HepG2 (cell line): ENCODE measurements around the gene RACGAP1. TPM values are rescaled to one million over a fixed set of nuclear protein-coding genes. Genes with fewer than 3 reads are reported as not detected.

Experiments used
- ATAC-seq: fragments of 200-7000 bp; cut with Tn5 transposase; 3 replicates; pipeline ENCODE4 v1.9.1; 2020; ENCODE audit warnings: mild to moderate bottlenecking, moderate library complexity
- BruUV-seq: library from RNA; stranded (reverse); fragments of 400-500 nt; replicated peaks from 2 replicates; lab custom pipeline; 2021; lab: Mats Ljungman, UMichigan
- CTCF ChIA-PET: fragments of 300-600 bp; formaldehyde crosslinking; extraction: SDS; loops from one replicate; lab custom pipeline; 2021; ENCODE audit warnings: low total read pairs, inconsistent platforms, low intra/inter-chr PET ratio; lab: Yijun Ruan, JAX
- POLR2A ChIA-PET: fragments of 350-600 bp; sonication (Branson Sonifier 250); formaldehyde crosslinking; loops from one replicate; lab custom pipeline; 2020; ENCODE audit warnings: antibody characterized with exemption, inconsistent platforms; lab: Yijun Ruan, JAX
- DNase-seq: peaks from one replicate; pipeline ENCODE4 v3.0.0-alpha.2; 2015; ENCODE audit warnings: low spot score
- FAIRE-seq: peaks from 3 replicates; lab custom pipeline; 2011; peaks lifted over from hg19 to GRCh38; lab: Jason Lieb, UNC
- H2AFZ ChIP-seq: one replicate; pipeline ENCODE4 v1.6.1; 2011; ENCODE audit warnings: low read length, inconsistent platforms
- H3K27ac ChIP-seq: fragments of 300-600 bp; 3 replicates; pipeline ENCODE4 v1.8.0; 2011; ENCODE audit warnings: mixed run types, mild to moderate bottlenecking, mixed read lengths, low read length, inconsistent platforms; ENCODE audit not compliant: insufficient read depth; ENCODE audit errors: extremely low read length
- H3K27me3 ChIP-seq, 2 experiments: fragments of 200-600 bp in 1 of 2; 2 replicates in 1 of 2; 3 replicates in 1 of 2; pipeline versions ENCODE4 v1.6.0 to v1.8.0; 2011; ENCODE audit warnings: low read length in 2 of 2, mild to moderate bottlenecking in 2 of 2, moderate library complexity in 2 of 2, inconsistent platforms in 1 of 2; ENCODE audit not compliant: insufficient read depth in 2 of 2, control insufficient read depth in 1 of 2
- H3K36me3 ChIP-seq, 2 experiments: fragments of 200-600 bp in 1 of 2; replicated peaks in 1 of 2; 2 replicates in 1 of 2; 3 replicates in 1 of 2; pipeline versions ENCODE4 v1.5.1 to v1.8.0; 2011; ENCODE audit warnings: low read length in 2 of 2, inconsistent platforms in 1 of 2; ENCODE audit not compliant: insufficient read depth in 2 of 2, control insufficient read depth in 1 of 2
- H3K4me1 ChIP-seq: 2 replicates; pipeline ENCODE4 v1.5.1; 2012; ENCODE audit warnings: low read length, inconsistent platforms; ENCODE audit not compliant: insufficient read depth
- H3K4me2 ChIP-seq: 2 replicates; pipeline ENCODE4 v1.6.0; 2011; ENCODE audit warnings: low read depth, low read length, inconsistent platforms
- H3K4me3 ChIP-seq, 3 experiments: fragments of 200-600 bp in 1 of 3; sonication (generic), shearing (Covaris generic) in 1 of 3; replicated peaks in 1 of 3; 2 replicates each; pipeline ENCODE4 v1.5.1; 2011 to 2016; ENCODE audit warnings: low read length in 3 of 3, inconsistent platforms in 2 of 3, low read depth in 2 of 3, mild to moderate bottlenecking in 2 of 3, control low read depth in 1 of 3, mixed read lengths in 1 of 3; ENCODE audit not compliant: insufficient read depth in 1 of 3
- H3K79me2 ChIP-seq: one replicate; pipeline ENCODE4 v1.6.1; 2011; ENCODE audit warnings: low read length, inconsistent platforms; ENCODE audit not compliant: insufficient read depth
- H3K9ac ChIP-seq: 2 replicates; pipeline ENCODE4 v1.6.0; 2011; ENCODE audit warnings: mild to moderate bottlenecking, low read depth, low read length, inconsistent platforms; ENCODE audit not compliant: insufficient read depth
- H3K9me3 ChIP-seq: 2 replicates; pipeline ENCODE4 v1.5.1; 2012; ENCODE audit warnings: mild to moderate bottlenecking, low read length
- H4K20me1 ChIP-seq: 2 replicates; pipeline ENCODE4 v1.6.0; 2011; ENCODE audit warnings: inconsistent platforms, mild to moderate bottlenecking, low read length, moderate library complexity; ENCODE audit not compliant: insufficient read depth
- AKAP8 ChIP-seq: sonication (generic); formaldehyde crosslinking; IDR thresholded peaks from 2 replicates; pipeline ENCODE4 v1.5.1; 2020; ENCODE audit warnings: mild to moderate bottlenecking, missing genetic modification reagents
- CENPX ChIP-seq: sonication (generic); formaldehyde crosslinking; IDR thresholded peaks from 2 replicates; pipeline ENCODE4 v1.9.0; 2021; ENCODE audit warnings: mild to moderate bottlenecking, missing genetic modification reagents, moderate library complexity
- GATA4 ChIP-seq: sonication (generic); IDR thresholded peaks from 2 replicates; pipeline ENCODE4 v1.6.1; 2016; ENCODE audit warnings: antibody characterized with exemption, low read depth, borderline replicate concordance
- GLI4 ChIP-seq: sonication (generic); formaldehyde crosslinking; IDR thresholded peaks from 2 replicates; pipeline ENCODE4 v1.5.1; 2020; ENCODE audit warnings: missing genetic modification reagents, mild to moderate bottlenecking, moderate library complexity, borderline replicate concordance
- HBP1 ChIP-seq: IDR thresholded peaks from 2 replicates; pipeline ENCODE4 v1.6.1; 2016; ENCODE audit warnings: low read depth, control low read depth
- NAIF1 ChIP-seq: sonication (generic); formaldehyde crosslinking; IDR thresholded peaks from 2 replicates; pipeline ENCODE4 v1.5.0; 2020; ENCODE audit warnings: mild to moderate bottlenecking, missing genetic modification reagents, borderline replicate concordance
- STAT5B ChIP-seq: sonication (generic); formaldehyde crosslinking; IDR thresholded peaks from 2 replicates; pipeline ENCODE4 v1.4.0; 2020; ENCODE audit warnings: missing genetic modification reagents
- TBL1XR1 ChIP-seq: fragments of 150-350 bp; IDR thresholded peaks from 2 replicates; pipeline ENCODE4 v1.6.1; 2014; ENCODE audit warnings: borderline replicate concordance, low read length; ENCODE audit not compliant: partially characterized antibody
- ZBTB10 ChIP-seq: sonication (generic); formaldehyde crosslinking; IDR thresholded peaks from 2 replicates; pipeline ENCODE4 v1.4.0; 2020; ENCODE audit warnings: missing genetic modification reagents, borderline replicate concordance
- ZBTB4 ChIP-seq: sonication (generic); formaldehyde crosslinking; IDR thresholded peaks from 2 replicates; pipeline ENCODE4 v1.4.0; 2020; ENCODE audit warnings: missing genetic modification reagents, mild to moderate bottlenecking, borderline replicate concordance
- ZNF253 ChIP-seq: sonication (generic); formaldehyde crosslinking; IDR thresholded peaks from 2 replicates; pipeline ENCODE4 v1.8.0; 2022; ENCODE audit warnings: mild to moderate bottlenecking, missing genetic modification reagents, borderline replicate concordance
- ZNF430 ChIP-seq: sonication (generic); formaldehyde crosslinking; IDR thresholded peaks from 2 replicates; pipeline ENCODE4 v1.9.0; 2021; ENCODE audit warnings: mild to moderate bottlenecking, missing genetic modification reagents
- ZNF552 ChIP-seq: sonication (generic); formaldehyde crosslinking; IDR thresholded peaks from 2 replicates; pipeline ENCODE4 v1.9.0; 2022; ENCODE audit warnings: missing genetic modification reagents, mild to moderate bottlenecking, borderline replicate concordance
- ZNF746 ChIP-seq: sonication (generic); formaldehyde crosslinking; IDR thresholded peaks from 2 replicates; pipeline ENCODE4 v1.8.0; 2022; ENCODE audit warnings: mild to moderate bottlenecking, missing genetic modification reagents
- ZXDC ChIP-seq: sonication (generic); formaldehyde crosslinking; IDR thresholded peaks from 2 replicates; pipeline ENCODE4 v1.5.0; 2020; ENCODE audit warnings: mild to moderate bottlenecking, missing genetic modification reagents
- WGBS: methylation state at CpG from one replicate; pipeline ENCODE4 v1.1.6; 2017; ENCODE audit warnings: low lambda C conversion rate; 5-methylcytosine and 5-hydroxymethylcytosine counted together
- in situ Hi-C: cut with HindIII; loops from 2 replicates; pipeline ENCODE4 v1.10.0; 2017; ENCODE audit warnings: low pct_unique_long_range_greater_than_20kb; ENCODE audit not compliant: extremely low pct_ligation_motif_present
- intact Hi-C: fragments of 100-400 bp; cut with micrococcal nuclease; formaldehyde crosslinking; loops from one replicate; pipeline ENCODE4 v1.10.0; 2022; ENCODE audit not compliant: unreplicated experiment
- polyA plus RNA-seq, 8 experiments: library from polyadenylated mRNA; depleted of rRNA in 3 of 8; stranded (reverse) in 7 of 8; unstranded in 1 of 8; fragments of >200 nt; fragmentation: Illumina TruSeq in 4 of 8; extraction: Trizol in 4 of 8; gene quantifications; 2 replicates each; pipeline versions ENCODE4 v1.2.1 to v1.2.3, GENCODE V29; 2011 to 2016; ENCODE audit warnings: low read depth in 4 of 8, missing spikeins in 1 of 8, mixed read lengths in 1 of 8; ENCODE audit not compliant: insufficient read depth in 1 of 8
- total RNA-seq, 5 experiments: library from RNA; depleted of rRNA; stranded (reverse); fragments of >200 nt; fragmentation: Illumina TruSeq; extraction: Trizol; gene quantifications; 2 replicates each; pipeline ENCODE4 v1.2.3, GENCODE V29; 2016; ENCODE audit warnings: low read depth in 1 of 5

The RACGAP1 gene
- total and polyA plus RNA-seq, 2 of the 13 experiments (the other 11 are each of a cell fraction or from before 2014, with no cell fraction given) = 16.7 to 57.9 TPM

- no peak for DNase-seq
- no peak overlapping the region for H3K4me2 ChIP-seq
- H3K27ac ChIP-seq = no peak overlapping the region
- 74% methylated on average over 6 of the region's 6 CpGs for WGBS
- H3K9ac ChIP-seq = no peak overlapping the region
- POLR2A ChIA-PET = no interaction called here
- no peaks in the 10 kb centered on the region for H4K20me1 ChIP-seq
- H3K36me3 ChIP-seq = no peaks in the 10 kb centered on the region
- in situ Hi-C loops = no loop called here
- TF ChIP-seq ZXDC (CRISPR knock-in tag) = no peak
- TF ChIP-seq ZNF430 (CRISPR knock-in tag) = no peak
- TF ChIP-seq ZBTB4 (CRISPR knock-in tag) = no peak
- no peak for TF ChIP-seq TBL1XR1
- no peak for TF ChIP-seq STAT5B (CRISPR knock-in tag)
- TF ChIP-seq CENPX (CRISPR knock-in tag) = no peak
- no peak for TF ChIP-seq HBP1 (CRISPR knock-in tag)
- TF ChIP-seq ZNF552 (CRISPR knock-in tag) = no peak
- no peak for TF ChIP-seq GATA4
- no peak for TF ChIP-seq ZNF253 (CRISPR knock-in tag)
- TF ChIP-seq ZBTB10 (CRISPR knock-in tag) = no peak
- no peak for TF ChIP-seq ZNF746 (CRISPR knock-in tag)
- no peak for TF ChIP-seq NAIF1 (CRISPR knock-in tag)
- no peak for TF ChIP-seq AKAP8 (CRISPR knock-in tag)
- TF ChIP-seq GLI4 (CRISPR knock-in tag) = no peak
- BruUV-seq = no TSS peak
- H2AFZ ChIP-seq = no peak overlapping the region
- peaks cover 7 to 31% of the 10 kb centered on the region in 2 experiments; a peak in 4 of 5 replicates for H3K27me3 ChIP-seq
- no peak overlapping the region for H3K4me3 ChIP-seq
- no peaks in the 10 kb centered on the region for H3K9me3 ChIP-seq
- no peak for FAIRE-seq
- ATAC-seq = no peak
- intact Hi-C loops = no loop called here
- CTCF ChIA-PET = no interaction called here
- H3K4me1 ChIP-seq = peaks cover 9% of the 10 kb centered on the region; the same call in 1 of the 2 replicates
- H3K79me2 ChIP-seq = no peaks in the 10 kb centered on the region
Measured at GRCh38 chr12:50043854-50044253, 18.6 kb upstream of the RACGAP1 start.
